Loucy (cell line): ENCODE data around the gene DRD4.

ENCODE experiments used
- H2AFZ ChIP-seq: fragments of 200-600 bp; sonication (generic); 2 replicates; pipeline ENCODE4 v1.6.0; 2016; ENCODE audit warnings: antibody characterized with exemption, mild to moderate bottlenecking, low read length, moderate library complexity
- H3F3A ChIP-seq: fragments of 200-600 bp; 2 replicates; pipeline ENCODE4 v1.6.0; 2016; ENCODE audit warnings: antibody characterized with exemption, low read depth, mild to moderate bottlenecking
- H3K27me3 ChIP-seq: fragments of 200-600 bp; sonication (generic); 2 replicates; pipeline ENCODE4 v1.6.1; 2014; ENCODE audit warnings: low read length, mild to moderate bottlenecking; ENCODE audit not compliant: insufficient read depth, poor library complexity, severe bottlenecking
- H3K36me3 ChIP-seq: fragments of 200-600 bp; sonication (generic); 2 replicates; pipeline ENCODE4 v1.6.1; 2016; ENCODE audit warnings: low read length; ENCODE audit not compliant: insufficient read depth
- H3K4me1 ChIP-seq: fragments of 200-600 bp; sonication (generic); 2 replicates; pipeline ENCODE4 v1.5.1; 2014; ENCODE audit warnings: low read length, mild to moderate bottlenecking; ENCODE audit not compliant: insufficient read depth, poor library complexity, severe bottlenecking
- H3K4me2 ChIP-seq: fragments of 200-600 bp; sonication (generic); 2 replicates; pipeline ENCODE4 v1.6.0; 2014; ENCODE audit warnings: antibody characterized with exemption, low read length, low read depth, mild to moderate bottlenecking; ENCODE audit not compliant: poor library complexity, severe bottlenecking
- H3K4me3 ChIP-seq: fragments of 200-600 bp; sonication (generic); 2 replicates; pipeline ENCODE4 v1.5.1; 2014; ENCODE audit warnings: low read length, mild to moderate bottlenecking, mixed read lengths; ENCODE audit not compliant: poor library complexity, severe bottlenecking
- H3K79me2 ChIP-seq: fragments of 200-600 bp; sonication (generic); 2 replicates; pipeline ENCODE4 v1.6.1; 2014; ENCODE audit warnings: low read length; ENCODE audit not compliant: insufficient read depth
- H3K9ac ChIP-seq: fragments of 200-600 bp; sonication (generic); 2 replicates; pipeline ENCODE4 v1.6.0; 2014; ENCODE audit warnings: mild to moderate bottlenecking, low read depth, low read length, moderate library complexity; ENCODE audit not compliant: poor library complexity, severe bottlenecking
- H3K9me2 ChIP-seq: fragments of 200-600 bp; sonication (generic); replicated peaks from 2 replicates; pipeline ENCODE4 v1.6.1; 2016; ENCODE audit warnings: low read depth, low read length, mixed read lengths
- H3K9me3 ChIP-seq: fragments of 200-600 bp; sonication (generic); 2 replicates; pipeline ENCODE4 v1.6.1; 2014; ENCODE audit warnings: mild to moderate bottlenecking, antibody characterized with exemption, low read length, low read depth; ENCODE audit not compliant: insufficient read depth
- H4K20me1 ChIP-seq: fragments of 200-600 bp; sonication (generic); 2 replicates; pipeline ENCODE4 v1.6.0; 2014; ENCODE audit warnings: antibody characterized with exemption, low read length, mild to moderate bottlenecking; ENCODE audit not compliant: insufficient read depth, poor library complexity, severe bottlenecking
- CTCF ChIP-seq: fragments of 200-600 bp; sonication (generic); conservative IDR thresholded peaks from 2 replicates; pipeline ENCODE4 v1.5.1; 2014; ENCODE audit warnings: mild to moderate bottlenecking, antibody characterized with exemption, low read length
- EZH2phosphoT487 ChIP-seq: fragments of 200-600 bp; IDR thresholded peaks from 2 replicates; pipeline ENCODE4 v1.6.1; 2018; ENCODE audit warnings: antibody characterized with exemption, mild to moderate bottlenecking, moderate library complexity, borderline replicate concordance

The DRD4 gene

DNA sequence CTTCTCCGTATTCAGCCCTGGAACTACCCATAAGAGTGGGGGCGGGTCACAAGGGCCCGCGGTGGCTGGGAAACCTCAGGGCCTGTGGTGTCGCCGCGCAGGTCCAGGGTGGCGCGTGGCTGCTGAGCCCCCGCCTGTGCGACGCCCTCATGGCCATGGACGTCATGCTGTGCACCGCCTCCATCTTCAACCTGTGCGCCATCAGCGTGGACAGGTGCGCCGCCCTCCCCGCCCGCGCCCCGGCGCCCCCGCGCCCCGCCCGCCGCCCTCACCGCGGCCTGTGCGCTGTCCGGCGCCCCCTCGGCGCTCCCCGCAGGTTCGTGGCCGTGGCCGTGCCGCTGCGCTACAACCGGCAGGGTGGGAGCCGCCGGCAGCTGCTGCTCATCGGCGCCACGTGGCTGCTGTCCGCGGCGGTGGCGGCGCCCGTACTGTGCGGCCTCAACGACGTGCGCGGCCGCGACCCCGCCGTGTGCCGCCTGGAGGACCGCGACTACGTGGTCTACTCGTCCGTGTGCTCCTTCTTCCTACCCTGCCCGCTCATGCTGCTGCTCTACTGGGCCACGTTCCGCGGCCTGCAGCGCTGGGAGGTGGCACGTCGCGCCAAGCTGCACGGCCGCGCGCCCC lies 2.4 kb downstream of the DRD4 start:
- Histone ChIP-seq H3K9ac (no peak overlapping the region), H3K4me3 (no peak overlapping the region), H3K4me1 (no peaks in the 10 kb centered on the region), H4K20me1 (no peaks in the 10 kb centered on the region), H3K79me2 (no peaks in the 10 kb centered on the region), H3K4me2 (no peak overlapping the region), H3F3A (no peaks in the 10 kb centered on the region), H3K9me3 (no peaks in the 10 kb centered on the region), H3K36me3 (peaks cover 6% of the 10 kb centered on the region; the same call in 1 of the 2 replicates), H3K9me2 (no peaks in the 10 kb centered on the region), H2AFZ (no peak overlapping the region), H3K27me3 (no peaks in the 10 kb centered on the region)
- TF ChIP-seq EZH2phosphoT487, result no peak
- TF ChIP-seq CTCF, result no peak

DNA sequence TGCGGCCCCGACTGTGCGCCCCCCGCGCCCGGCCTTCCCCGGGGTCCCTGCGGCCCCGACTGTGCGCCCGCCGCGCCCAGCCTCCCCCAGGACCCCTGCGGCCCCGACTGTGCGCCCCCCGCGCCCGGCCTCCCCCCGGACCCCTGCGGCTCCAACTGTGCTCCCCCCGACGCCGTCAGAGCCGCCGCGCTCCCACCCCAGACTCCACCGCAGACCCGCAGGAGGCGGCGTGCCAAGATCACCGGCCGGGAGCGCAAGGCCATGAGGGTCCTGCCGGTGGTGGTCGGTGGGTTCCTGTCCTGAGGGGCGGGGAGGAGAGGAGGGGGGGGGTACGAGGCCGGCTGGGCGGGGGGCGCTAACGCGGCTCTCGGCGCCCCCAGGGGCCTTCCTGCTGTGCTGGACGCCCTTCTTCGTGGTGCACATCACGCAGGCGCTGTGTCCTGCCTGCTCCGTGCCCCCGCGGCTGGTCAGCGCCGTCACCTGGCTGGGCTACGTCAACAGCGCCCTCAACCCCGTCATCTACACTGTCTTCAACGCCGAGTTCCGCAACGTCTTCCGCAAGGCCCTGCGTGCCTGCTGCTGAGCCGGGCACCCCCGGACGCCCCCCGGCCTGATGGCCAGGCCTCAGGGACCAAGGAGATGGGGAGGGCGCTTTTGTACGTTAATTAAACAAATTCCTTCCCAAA lies 3.1 kb downstream of the DRD4 start:
- H2AFZ ChIP-seq, result no peak overlapping the region
- no peaks in the 10 kb centered on the region for H3K27me3 ChIP-seq
- H3K4me2 ChIP-seq, result no peak overlapping the region
- no peak overlapping the region for H3K9ac ChIP-seq
- no peak overlapping the region for H3K4me3 ChIP-seq
- no peaks in the 10 kb centered on the region for H3K79me2 ChIP-seq
- no peaks in the 10 kb centered on the region for H3F3A ChIP-seq
- H4K20me1 ChIP-seq, result no peaks in the 10 kb centered on the region
- H3K4me1 ChIP-seq, result no peaks in the 10 kb centered on the region
- no peaks in the 10 kb centered on the region for H3K9me3 ChIP-seq
- H3K9me2 ChIP-seq, result no peaks in the 10 kb centered on the region
- no peak for TF ChIP-seq EZH2phosphoT487
- no peak for TF ChIP-seq CTCF
- peaks cover 6% of the 10 kb centered on the region; the same call in 1 of the 2 replicates for H3K36me3 ChIP-seq

DNA sequence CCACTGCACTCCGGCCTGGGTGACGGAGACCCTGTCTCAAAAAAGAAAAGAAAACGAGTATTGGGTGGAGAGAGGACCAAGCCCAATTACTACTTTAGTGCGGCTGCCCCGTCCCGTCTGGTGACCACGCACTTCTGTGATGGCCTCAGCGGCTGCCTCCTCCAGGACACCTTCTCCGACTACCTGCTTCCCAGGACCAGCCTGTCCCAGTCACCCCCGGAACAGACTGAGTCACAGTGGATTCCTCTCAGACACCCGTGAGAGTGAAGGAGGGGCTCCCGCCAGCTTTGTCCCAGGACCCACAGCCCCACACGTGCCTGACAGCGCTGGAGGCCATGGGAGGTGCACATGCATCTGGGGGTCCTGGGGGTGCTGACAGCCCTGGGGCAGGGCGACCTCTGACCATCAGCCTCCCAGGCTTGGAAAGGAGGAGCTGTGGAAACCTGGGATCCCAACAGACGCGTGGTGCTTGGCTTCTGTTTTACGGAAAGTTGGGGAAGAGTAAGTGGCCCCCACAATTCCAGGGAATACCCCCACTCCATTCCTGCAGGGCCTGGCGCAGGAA lies 4.8 kb downstream of the DRD4 start:
- Histone ChIP-seq H3F3A (no peaks in the 10 kb centered on the region), H3K4me3 (no peak overlapping the region), H3K4me2 (no peak overlapping the region), H3K9me2 (no peaks in the 10 kb centered on the region), H3K79me2 (no peaks in the 10 kb centered on the region), H3K27me3 (no peaks in the 10 kb centered on the region), H3K36me3 (peaks cover 6% of the 10 kb centered on the region; the same call in 1 of the 2 replicates), H3K9ac (no peak overlapping the region), H3K4me1 (no peaks in the 10 kb centered on the region), H4K20me1 (no peaks in the 10 kb centered on the region), H2AFZ (no peak overlapping the region), H3K9me3 (no peaks in the 10 kb centered on the region)
- TF ChIP-seq EZH2phosphoT487 (no peak), CTCF (no peak)
